GM19023 (cell line): ENCODE data around the gene WNK1.
"Not testable (repeated sequence)": the region's sequence is repeated elsewhere in the genome, so short reads cannot be mapped to it uniquely, and the experiment has no call there.

Experiments used
- ATAC-seq: cut with Tn5 transposase; IDR thresholded peaks from one replicate; pipeline ENCODE4 v1.9.1; 2021; ENCODE audit warnings: mild to moderate bottlenecking, moderate library complexity; ENCODE audit not compliant: unreplicated experiment

Gene WNK1

DNA sequence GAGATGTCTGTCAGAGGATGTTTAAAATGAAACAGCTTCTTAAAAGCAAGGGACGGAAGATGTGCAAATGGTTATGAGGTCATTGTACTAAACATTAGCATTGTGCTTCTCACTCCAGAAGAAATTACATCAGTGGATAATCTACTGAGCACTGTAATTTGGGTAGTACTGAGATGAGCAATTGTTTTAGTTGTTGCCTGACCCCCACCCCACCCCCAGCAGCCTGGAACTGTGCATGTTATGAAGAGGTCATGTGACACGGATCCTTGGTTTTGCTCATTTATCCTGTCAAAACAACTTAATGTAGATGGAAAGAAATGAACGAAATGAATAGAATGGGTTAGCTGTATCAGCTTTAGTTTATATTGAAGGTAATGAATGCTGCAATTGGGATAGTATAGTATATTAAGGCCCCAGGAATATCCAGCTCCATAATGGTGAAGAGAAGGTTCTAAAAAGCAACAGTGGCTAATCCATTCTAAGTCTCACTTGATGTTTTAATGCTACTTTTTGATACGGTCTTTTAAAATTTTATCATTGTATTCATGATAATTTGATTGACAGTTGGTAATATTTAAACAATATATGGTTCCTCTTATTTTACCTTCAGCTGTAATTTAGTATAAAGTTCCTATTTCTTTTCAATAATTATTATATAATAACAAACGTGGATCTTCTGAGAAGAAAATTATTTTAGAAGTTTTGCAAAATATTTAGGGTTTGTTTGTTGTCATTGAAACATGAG lies 58.5 kb downstream of the WNK1 start:
- ATAC-seq, result no peak

DNA sequence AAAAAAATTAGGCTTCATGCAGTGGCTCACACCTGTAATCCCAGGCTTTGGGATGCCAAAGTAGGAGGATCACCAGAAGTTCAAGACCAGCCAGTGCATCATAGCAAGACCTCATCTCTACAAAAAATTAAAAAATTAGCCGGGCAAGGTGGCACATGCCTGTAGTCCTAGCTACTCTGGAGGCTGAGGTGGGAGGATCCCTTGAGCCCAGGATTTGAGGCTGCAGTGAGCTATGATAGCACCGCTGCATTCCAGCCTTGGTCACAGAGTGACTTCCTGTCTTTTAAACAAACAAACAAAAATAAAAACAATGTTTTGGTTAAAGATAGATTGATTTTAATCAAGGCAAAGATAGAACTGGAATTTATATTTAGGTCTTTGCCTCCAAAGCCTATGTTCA lies 60.6 kb downstream of the WNK1 start:
- ATAC-seq, result no peak

GRCh38 chr12:817456-817855 lies 65.1 kb downstream of the WNK1 start:
- not testable (repeated sequence) for ATAC-seq

DNA sequence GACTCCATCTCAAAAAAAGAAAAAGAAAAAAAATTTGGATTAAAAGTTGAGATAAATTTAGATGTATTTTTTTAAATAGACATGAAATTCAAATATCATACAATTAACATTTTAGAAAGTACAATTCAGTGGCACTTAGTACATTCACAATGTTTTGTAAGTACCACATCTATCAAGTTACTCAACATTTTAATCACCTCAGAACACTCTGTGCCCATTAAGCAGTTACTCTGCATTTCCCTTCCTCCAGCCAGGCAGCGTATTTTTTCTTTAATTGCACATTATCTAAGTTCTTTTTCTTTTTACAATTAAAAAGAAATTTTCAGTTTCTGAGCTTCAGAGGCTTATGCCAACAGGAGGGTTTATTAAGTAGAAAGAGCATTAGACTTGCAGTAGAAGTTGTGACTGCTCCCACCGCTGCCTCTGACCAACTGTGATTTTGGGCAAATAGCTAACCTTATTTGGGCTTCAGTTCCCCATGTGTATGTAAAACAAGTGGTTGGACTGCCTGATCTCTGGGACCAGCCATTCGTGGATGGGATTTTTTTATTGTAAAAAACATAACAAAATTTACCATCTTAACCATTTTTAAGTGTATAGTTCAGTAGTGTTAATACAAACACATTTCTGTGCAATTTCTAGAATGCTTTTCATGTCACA lies 65.7 kb downstream of the WNK1 start:
- no peak for ATAC-seq

DNA sequence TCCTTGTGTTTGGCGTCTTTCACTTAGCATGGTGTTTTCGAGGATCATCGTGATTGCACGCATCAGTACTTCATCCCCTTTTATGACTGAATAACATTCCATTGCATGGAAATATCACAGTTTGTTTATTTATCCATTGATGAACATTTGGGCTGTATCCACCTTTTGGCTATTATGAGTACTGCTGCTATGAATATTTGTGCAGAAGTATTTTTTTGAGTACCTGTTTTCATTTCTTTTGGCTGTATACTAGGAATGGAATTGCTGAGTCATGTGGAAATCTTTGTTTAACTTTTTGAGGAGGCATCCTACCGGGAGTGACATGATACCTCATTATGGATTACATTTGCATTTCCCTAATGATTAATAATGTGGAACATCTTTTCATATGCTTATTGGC lies 66.4 kb downstream of the WNK1 start:
- no peak for ATAC-seq

DNA sequence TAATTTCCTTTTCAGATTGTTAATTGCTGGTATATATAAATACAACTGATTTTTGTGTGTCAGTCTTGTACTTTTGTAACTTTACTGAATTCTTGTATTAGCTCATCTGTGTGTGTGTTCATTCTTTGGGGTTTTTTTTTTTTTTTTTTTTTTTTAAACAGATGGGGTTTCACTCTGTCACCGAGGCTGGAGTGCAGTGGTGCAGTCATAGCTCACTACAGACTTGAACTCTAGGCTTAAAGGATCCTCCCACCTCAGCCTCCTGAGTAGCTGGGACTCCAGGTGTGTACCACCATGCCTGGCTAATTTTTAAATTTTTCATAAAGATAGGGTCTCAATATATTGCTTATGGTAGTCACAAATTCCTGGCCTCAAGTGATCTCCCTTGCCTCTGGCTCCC lies 68.0 kb downstream of the WNK1 start:
- ATAC-seq, result no peak

DNA sequence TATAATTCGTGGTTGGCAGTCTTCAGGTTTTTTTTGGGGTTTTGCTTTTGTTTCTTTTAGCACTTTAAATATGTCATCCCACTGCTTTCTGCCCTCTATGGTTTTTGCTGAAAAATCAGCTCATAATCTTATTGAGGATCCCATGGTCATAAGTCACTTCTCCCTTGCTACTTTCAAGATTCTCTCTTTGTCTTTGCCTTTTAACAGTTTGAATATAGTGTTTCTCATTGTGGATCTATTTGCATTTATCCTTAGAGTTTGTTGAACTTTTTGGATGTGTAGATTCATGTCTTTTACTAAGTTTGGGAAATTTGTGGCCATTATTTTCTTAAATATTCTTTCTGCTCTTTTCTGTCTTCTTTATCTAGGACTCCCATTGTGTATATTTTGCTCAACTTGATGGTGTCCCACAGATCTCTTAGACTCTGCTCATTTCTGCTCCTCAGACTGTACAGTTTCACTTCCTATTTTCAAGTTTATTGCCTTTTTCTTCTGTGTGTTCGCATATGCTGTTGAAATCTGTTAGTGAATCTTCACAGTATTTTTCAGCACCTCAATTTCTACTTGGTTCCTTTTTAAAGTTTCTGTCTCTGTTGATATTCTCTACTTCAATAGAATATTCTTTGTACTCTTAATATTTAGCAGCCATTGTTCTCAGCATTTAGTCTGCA lies 70.8 kb downstream of the WNK1 start:
- peak; percentile 54 for ATAC-seq

GRCh38 chr12:826331-826730 lies 74.0 kb downstream of the WNK1 start:
- no peak for ATAC-seq

DNA sequence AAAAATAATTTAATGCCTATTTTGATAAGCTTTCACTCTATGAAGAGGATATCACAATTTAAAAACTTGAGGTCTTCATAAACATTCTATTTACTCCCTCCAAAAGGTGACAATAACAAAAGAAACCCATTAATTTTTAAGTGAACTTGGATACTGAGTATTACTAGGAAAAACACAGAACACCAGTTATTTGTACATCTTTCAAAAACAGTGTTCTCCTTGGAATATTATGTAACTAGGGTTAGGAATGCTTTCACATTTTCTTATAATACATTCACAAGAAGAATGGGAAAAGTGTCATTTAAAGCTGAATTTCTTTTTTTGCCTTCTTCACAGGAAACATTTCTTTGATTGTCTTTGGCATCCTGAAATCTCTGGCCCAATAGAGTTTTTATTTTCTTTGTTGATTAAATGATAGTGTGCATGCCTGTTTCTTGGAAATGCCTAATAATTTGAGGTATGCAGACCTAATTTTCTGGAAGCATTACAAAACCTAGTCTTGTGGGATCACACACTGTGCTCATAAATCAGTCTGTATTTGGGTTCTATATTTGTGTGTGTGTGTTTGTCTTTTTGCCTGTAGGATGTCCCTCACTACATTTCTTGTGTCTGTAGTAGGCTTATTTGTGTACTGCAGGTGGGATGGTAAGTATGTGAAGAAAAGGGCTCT lies 76.5 kb downstream of the WNK1 start:
- no peak for ATAC-seq

DNA sequence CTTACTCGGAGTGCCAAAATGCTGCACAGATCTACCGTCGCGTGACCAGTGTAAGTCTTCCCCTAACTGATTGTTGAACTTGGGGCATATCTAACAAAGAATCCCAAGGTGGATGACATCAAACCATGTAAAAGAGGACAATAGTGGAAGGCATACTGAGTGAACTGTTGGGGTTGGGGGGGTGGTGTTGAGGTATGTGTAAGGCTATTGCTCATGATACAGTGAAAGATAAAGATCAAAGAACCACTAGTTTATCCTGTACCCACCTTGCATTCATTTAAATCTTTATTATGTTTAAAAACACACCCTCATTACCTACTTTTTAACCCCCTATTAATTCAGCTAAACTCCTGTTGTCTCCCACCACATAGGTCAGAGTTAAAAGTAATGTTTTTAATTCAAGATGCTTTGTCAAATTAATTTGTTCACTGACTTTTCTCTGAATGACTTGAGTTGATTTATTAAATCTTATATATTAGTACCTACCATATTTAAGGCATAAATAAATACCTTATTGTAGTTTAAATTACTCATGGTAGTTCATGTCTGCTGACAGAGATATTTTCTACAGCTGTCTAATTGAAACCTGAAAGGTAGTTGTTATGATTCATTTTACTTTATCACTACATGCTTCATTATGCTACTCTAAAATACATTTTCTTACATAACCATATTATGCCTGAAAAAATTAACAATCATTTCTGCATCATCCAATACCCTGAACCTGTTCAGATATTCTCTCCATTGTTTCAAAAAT lies 77.9 kb downstream of the WNK1 start:
- ATAC-seq, result no peak

GRCh38 chr12:835754-836518 lies 83.6 kb downstream of the WNK1 start:
- no peak for ATAC-seq

GRCh38 chr12:836952-837351 lies 84.6 kb downstream of the WNK1 start:
- no peak for ATAC-seq

DNA sequence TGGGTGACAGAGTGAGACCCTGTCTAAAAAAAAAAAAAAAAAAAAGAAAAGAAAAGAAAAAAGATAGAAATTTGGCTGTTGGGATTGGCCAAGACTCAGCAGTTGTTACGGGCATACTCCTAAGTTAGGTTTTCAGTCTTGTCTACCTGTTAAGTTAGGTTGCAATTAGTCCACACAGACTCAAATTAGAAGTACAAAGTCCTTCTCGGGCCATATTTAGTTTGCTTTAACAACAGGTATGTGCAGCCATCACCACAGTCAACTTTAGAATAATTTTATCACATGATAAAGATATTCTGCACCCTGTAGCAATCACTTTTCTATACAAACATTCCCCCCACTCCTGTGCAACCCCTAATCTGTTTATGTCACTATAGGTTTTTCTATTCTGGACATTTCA lies 85.2 kb downstream of the WNK1 start:
- no peak for ATAC-seq

- ATAC-seq, result no peak
These were observed 91.2 kb downstream of the WNK1 start for GRCh38 chr12:843609-844008.

GRCh38 chr12:846421-846820 lies 94.0 kb downstream of the WNK1 start:
- ATAC-seq, result no peak

DNA sequence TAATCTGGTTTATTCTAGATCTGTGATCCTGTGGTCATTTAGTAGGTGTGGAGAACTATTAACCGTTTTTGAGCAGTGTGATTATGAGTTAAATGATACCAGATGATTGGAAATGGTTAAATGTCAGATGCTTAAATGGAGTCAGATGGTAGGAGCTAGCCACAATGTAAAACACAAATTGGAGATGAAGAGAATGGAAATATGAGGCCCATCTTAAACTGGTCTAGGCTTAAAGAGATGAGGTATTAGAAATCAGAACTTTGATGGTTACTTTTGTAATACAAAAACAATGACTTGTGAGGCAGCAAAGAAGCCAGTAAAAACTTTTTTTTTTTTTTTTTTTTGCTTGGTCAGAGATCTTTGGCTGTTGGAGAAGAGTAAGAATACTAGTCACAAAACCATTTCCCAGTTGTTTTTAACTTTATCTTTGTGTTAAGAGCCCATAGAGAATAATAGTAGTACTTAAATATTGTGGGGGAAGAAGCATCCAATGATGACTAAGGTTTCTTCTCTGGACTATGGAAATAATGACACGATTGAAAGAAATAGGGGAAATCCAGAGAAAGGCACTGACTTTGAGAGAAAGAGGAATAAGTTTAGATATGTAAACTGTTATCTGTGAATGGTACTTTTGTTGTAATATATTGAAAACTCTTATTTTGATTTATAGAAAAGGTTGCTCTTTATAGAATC lies 95.9 kb downstream of the WNK1 start:
- ATAC-seq, result no peak

DNA sequence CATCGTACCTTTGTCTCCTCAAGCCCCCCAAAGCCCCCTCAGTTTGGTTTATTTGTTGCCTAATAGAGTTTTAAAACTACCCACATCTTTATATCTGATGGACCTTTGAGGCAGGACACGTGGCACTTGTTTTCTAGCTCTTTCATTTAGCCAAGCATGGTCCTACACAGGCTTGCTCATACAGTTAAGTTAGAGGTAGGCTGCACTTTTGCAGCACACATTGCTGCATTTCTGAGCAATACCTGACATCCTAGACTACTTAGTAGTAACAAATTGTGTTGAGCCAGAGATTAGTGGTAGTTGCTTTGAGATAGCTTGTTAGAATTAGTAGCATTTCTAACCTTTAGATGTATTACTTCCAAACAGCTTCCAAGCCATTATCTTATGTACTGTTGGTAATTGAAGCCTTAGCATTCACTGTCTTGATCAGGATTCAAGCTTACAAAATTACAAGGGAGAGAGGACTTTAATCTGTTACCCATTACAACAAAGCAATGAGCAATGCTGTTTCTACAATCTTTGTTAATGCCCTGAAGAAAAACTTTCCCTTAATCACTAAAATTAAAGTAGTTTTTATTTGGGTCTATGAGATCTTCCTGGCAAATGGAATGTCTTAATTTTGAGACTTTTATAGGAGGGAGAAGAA lies 96.6 kb downstream of the WNK1 start:
- ATAC-seq, result no peak

DNA sequence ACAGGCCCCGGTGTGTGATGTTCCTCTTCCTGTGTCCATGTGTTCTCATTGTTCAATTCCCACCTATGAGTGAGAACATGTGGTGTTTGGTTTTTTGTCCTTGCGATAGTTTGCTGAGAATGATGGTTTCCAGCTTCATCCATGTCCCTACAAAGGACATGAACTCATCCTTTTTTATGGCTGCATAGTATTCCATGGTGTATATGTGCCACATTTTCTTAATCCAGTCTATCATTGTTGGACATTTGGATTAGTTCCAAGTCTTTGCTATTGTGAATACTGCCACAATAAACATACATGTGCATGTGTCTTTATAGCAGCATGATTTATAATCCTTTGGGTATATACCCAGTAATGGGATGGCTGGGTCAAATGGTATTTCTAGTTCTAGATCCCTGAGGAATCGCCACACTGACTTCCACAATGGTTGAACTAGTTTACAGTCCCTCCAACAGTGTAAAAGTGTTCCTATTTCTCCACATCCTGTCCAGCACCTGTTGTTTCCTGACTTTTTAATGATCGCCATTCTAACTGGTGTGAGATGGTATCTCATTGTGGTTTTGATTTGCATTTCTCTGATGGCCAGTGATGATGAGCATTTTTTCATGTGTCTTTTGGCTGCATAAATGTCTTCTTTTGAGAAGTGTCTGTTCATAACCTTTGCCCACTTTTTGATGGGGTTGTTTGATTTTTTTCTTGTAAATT lies 97.5 kb downstream of the WNK1 start:
- not testable (repeated sequence) for ATAC-seq
